HepG2 (cell line): ENCODE results near the gene GNAT2. TPM values are rescaled to one million over a fixed set of nuclear protein-coding genes. Genes with fewer than 3 reads are reported as not detected.

Experiments
- ATAC-seq: fragments of 200-7000 bp; cut with Tn5 transposase; 3 replicates; pipeline ENCODE4 v1.9.1; 2020; ENCODE audit warnings: mild to moderate bottlenecking, moderate library complexity
- BruUV-seq: library from RNA; stranded (reverse); fragments of 400-500 nt; replicated peaks from 2 replicates; lab custom pipeline; 2021; lab: Mats Ljungman, UMichigan
- CTCF ChIA-PET: fragments of 300-600 bp; formaldehyde crosslinking; extraction: SDS; loops from one replicate; lab custom pipeline; 2021; ENCODE audit warnings: low total read pairs, inconsistent platforms, low intra/inter-chr PET ratio; lab: Yijun Ruan, JAX
- POLR2A ChIA-PET: fragments of 350-600 bp; sonication (Branson Sonifier 250); formaldehyde crosslinking; loops from one replicate; lab custom pipeline; 2020; ENCODE audit warnings: antibody characterized with exemption, inconsistent platforms; lab: Yijun Ruan, JAX
- DNase-seq: peaks from one replicate; pipeline ENCODE4 v3.0.0-alpha.2; 2015; ENCODE audit warnings: low spot score
- FAIRE-seq: peaks from 3 replicates; lab custom pipeline; 2011; peaks lifted over from hg19 to GRCh38; lab: Jason Lieb, UNC
- H2AFZ ChIP-seq: one replicate; pipeline ENCODE4 v1.6.1; 2011; ENCODE audit warnings: low read length, inconsistent platforms
- H3K27ac ChIP-seq: fragments of 300-600 bp; 3 replicates; pipeline ENCODE4 v1.8.0; 2011; ENCODE audit warnings: mixed run types, mild to moderate bottlenecking, mixed read lengths, low read length, inconsistent platforms; ENCODE audit not compliant: insufficient read depth; ENCODE audit errors: extremely low read length
- H3K27me3 ChIP-seq, 2 experiments: fragments of 200-600 bp in 1 of 2; 2 replicates in 1 of 2; 3 replicates in 1 of 2; pipeline versions ENCODE4 v1.6.0 to v1.8.0; 2011; ENCODE audit warnings: low read length in 2 of 2, mild to moderate bottlenecking in 2 of 2, moderate library complexity in 2 of 2, inconsistent platforms in 1 of 2; ENCODE audit not compliant: insufficient read depth in 2 of 2, control insufficient read depth in 1 of 2
- H3K36me3 ChIP-seq, 2 experiments: fragments of 200-600 bp in 1 of 2; replicated peaks in 1 of 2; 2 replicates in 1 of 2; 3 replicates in 1 of 2; pipeline versions ENCODE4 v1.5.1 to v1.8.0; 2011; ENCODE audit warnings: low read length in 2 of 2, inconsistent platforms in 1 of 2; ENCODE audit not compliant: insufficient read depth in 2 of 2, control insufficient read depth in 1 of 2
- H3K4me1 ChIP-seq: 2 replicates; pipeline ENCODE4 v1.5.1; 2012; ENCODE audit warnings: low read length, inconsistent platforms; ENCODE audit not compliant: insufficient read depth
- H3K4me2 ChIP-seq: 2 replicates; pipeline ENCODE4 v1.6.0; 2011; ENCODE audit warnings: low read depth, low read length, inconsistent platforms
- H3K4me3 ChIP-seq, 3 experiments: fragments of 200-600 bp in 1 of 3; sonication (generic), shearing (Covaris generic) in 1 of 3; replicated peaks in 1 of 3; 2 replicates each; pipeline ENCODE4 v1.5.1; 2011 to 2016; ENCODE audit warnings: low read length in 3 of 3, inconsistent platforms in 2 of 3, low read depth in 2 of 3, mild to moderate bottlenecking in 2 of 3, control low read depth in 1 of 3, mixed read lengths in 1 of 3; ENCODE audit not compliant: insufficient read depth in 1 of 3
- H3K79me2 ChIP-seq: one replicate; pipeline ENCODE4 v1.6.1; 2011; ENCODE audit warnings: low read length, inconsistent platforms; ENCODE audit not compliant: insufficient read depth
- H3K9ac ChIP-seq: 2 replicates; pipeline ENCODE4 v1.6.0; 2011; ENCODE audit warnings: mild to moderate bottlenecking, low read depth, low read length, inconsistent platforms; ENCODE audit not compliant: insufficient read depth
- H3K9me3 ChIP-seq: 2 replicates; pipeline ENCODE4 v1.5.1; 2012; ENCODE audit warnings: mild to moderate bottlenecking, low read length
- H4K20me1 ChIP-seq: 2 replicates; pipeline ENCODE4 v1.6.0; 2011; ENCODE audit warnings: inconsistent platforms, mild to moderate bottlenecking, low read length, moderate library complexity; ENCODE audit not compliant: insufficient read depth
- AGO2 ChIP-seq: fragments of 200-400 bp; formaldehyde crosslinking; optimal IDR thresholded peaks from 2 replicates; pipeline ENCODE3; 2017; ENCODE audit warnings: mild to moderate bottlenecking, low read depth, low read length, moderate library complexity
- CHCHD3 ChIP-seq: sonication (generic); formaldehyde crosslinking; IDR thresholded peaks from 2 replicates; pipeline ENCODE4 v1.8.0; 2022; ENCODE audit warnings: mild to moderate bottlenecking, missing genetic modification reagents, moderate library complexity
- MTA1 ChIP-seq: sonication (generic); formaldehyde crosslinking; IDR thresholded peaks from 2 replicates; pipeline ENCODE4 v1.4.0; 2020; ENCODE audit warnings: missing genetic modification reagents, mild to moderate bottlenecking, borderline replicate concordance
- NFYC ChIP-seq: IDR thresholded peaks from 2 replicates; pipeline ENCODE4 v1.6.1; 2016; ENCODE audit warnings: missing genetic modification reagents, missing compliant biosample characterization
- POLR2G ChIP-seq: fragments of 200-400 bp; formaldehyde crosslinking; IDR thresholded peaks from 2 replicates; pipeline ENCODE4 v1.6.1; 2018; ENCODE audit warnings: mild to moderate bottlenecking, low read depth, low read length, moderate library complexity
- ZMYM2 ChIP-seq: sonication (generic); formaldehyde crosslinking; IDR thresholded peaks from 2 replicates; pipeline ENCODE4 v1.8.0; 2022; ENCODE audit warnings: mild to moderate bottlenecking, missing genetic modification reagents
- ZNF446 ChIP-seq: sonication (generic); formaldehyde crosslinking; IDR thresholded peaks from 2 replicates; pipeline ENCODE4 v1.5.0; 2020; ENCODE audit warnings: mild to moderate bottlenecking, missing genetic modification reagents
- ZNF792 ChIP-seq: IDR thresholded peaks from 2 replicates; pipeline ENCODE4 v1.6.1; 2016
- ZSCAN9 ChIP-seq: IDR thresholded peaks from 2 replicates; pipeline ENCODE4 v1.6.1; 2016; ENCODE audit warnings: borderline replicate concordance
- WGBS: methylation state at CpG from one replicate; pipeline ENCODE4 v1.1.6; 2017; ENCODE audit warnings: low lambda C conversion rate; 5-methylcytosine and 5-hydroxymethylcytosine counted together
- in situ Hi-C: cut with HindIII; loops from 2 replicates; pipeline ENCODE4 v1.10.0; 2017; ENCODE audit warnings: low pct_unique_long_range_greater_than_20kb; ENCODE audit not compliant: extremely low pct_ligation_motif_present
- intact Hi-C: fragments of 100-400 bp; cut with micrococcal nuclease; formaldehyde crosslinking; loops from one replicate; pipeline ENCODE4 v1.10.0; 2022; ENCODE audit not compliant: unreplicated experiment
- polyA plus RNA-seq, 8 experiments: library from polyadenylated mRNA; depleted of rRNA in 3 of 8; stranded (reverse) in 7 of 8; unstranded in 1 of 8; fragments of >200 nt; fragmentation: Illumina TruSeq in 4 of 8; extraction: Trizol in 4 of 8; gene quantifications; 2 replicates each; pipeline versions ENCODE4 v1.2.1 to v1.2.3, GENCODE V29; 2011 to 2016; ENCODE audit warnings: low read depth in 4 of 8, missing spikeins in 1 of 8, mixed read lengths in 1 of 8; ENCODE audit not compliant: insufficient read depth in 1 of 8
- total RNA-seq, 5 experiments: library from RNA; depleted of rRNA; stranded (reverse); fragments of >200 nt; fragmentation: Illumina TruSeq; extraction: Trizol; gene quantifications; 2 replicates each; pipeline ENCODE4 v1.2.3, GENCODE V29; 2016; ENCODE audit warnings: low read depth in 1 of 5

GNAT2 gene
- total and polyA plus RNA-seq, 2 of the 13 experiments (the other 11 are each of a cell fraction or from before 2014, with no cell fraction given): 0.08 to 0.20 TPM

- 73% methylated on average over 4 of the region's 5 CpGs for WGBS
- Histone ChIP-seq H3K9me3 (no peaks in the 10 kb centered on the region), H3K36me3 (peaks cover 26 to 37% of the 10 kb centered on the region in 2 experiments), H2AFZ (no peak overlapping the region), H3K4me3 (no peak overlapping the region), H3K79me2 (no peaks in the 10 kb centered on the region), H3K9ac (no peak overlapping the region), H3K27me3 (no peaks in the 10 kb centered on the region), H3K4me2 (no peak overlapping the region), H4K20me1 (no peaks in the 10 kb centered on the region), H3K27ac (no peak overlapping the region), H3K4me1 (peaks cover 27% of the 10 kb centered on the region)
- ChIA-PET CTCF (no interaction called here), POLR2A (no interaction called here)
- DNase-seq (no peak), FAIRE-seq (no peak), ATAC-seq (no peak)
- in situ Hi-C loops (no loop called here), intact Hi-C loops (no loop called here)
- BruUV-seq: no TSS peak
- peak; percentile 51 for TF ChIP-seq AGO2
- 0 out of 2 replicates have a peak, but pooled peaks have one; percentile 14 for TF ChIP-seq POLR2G
- TF ChIP-seq ZMYM2 (CRISPR knock-in tag): no peak
These were observed 13.4 kb upstream of the GNAT2 start for GRCh38 chr1:109632671-109633346.

GRCh38 chr1:109631513-109632505 is 12.4 kb upstream of the GNAT2 start:
- ATAC-seq (no peak), DNase-seq (no peak), FAIRE-seq (no peak)
- Histone ChIP-seq H3K79me2 (no peaks in the 10 kb centered on the region), H3K9me3 (no peaks in the 10 kb centered on the region), H3K36me3 (peaks cover 36 to 47% of the 10 kb centered on the region in 2 experiments), H3K4me3 (no peak overlapping the region), H3K27me3 (no peaks in the 10 kb centered on the region), H3K4me2 (no peak overlapping the region), H3K27ac (no peak overlapping the region), H4K20me1 (no peaks in the 10 kb centered on the region), H2AFZ (no peak overlapping the region), H3K4me1 (peaks cover 23% of the 10 kb centered on the region), H3K9ac (no peak overlapping the region)
- ChIA-PET CTCF (no interaction called here), POLR2A (interaction anchor here (1.3 to 2.7 kb wide), 2 partner anchors 12 to 86 kb away, joined by 5 to 11 read pairs; partner anchors contain the start of genes AMPD2 and GNAT2)
- in situ Hi-C loops (no loop called here), intact Hi-C loops (no loop called here)
- 92% methylated on average over 11 of the region's 16 CpGs for WGBS
- no TSS peak for BruUV-seq
- TF ChIP-seq ZNF446 (no peak), CHCHD3 (CRISPR knock-in tag) (no peak), NFYC (no peak), MTA1 (no peak), ZSCAN9 (no peak), ZNF792 (no peak)
